HUES6 (cell line): ENCODE results near the gene SH2B3.
A peak's percentile ranks its signal among the peaks of the same experiment; 100 is the strongest.

Experiments used
- H3K27ac ChIP-seq: 2 replicates; pipeline ENCODE4 v1.7.0; 2013; ENCODE audit warnings: low read depth, mild to moderate bottlenecking, low read length, inconsistent platforms
- H3K27me3 ChIP-seq: 2 replicates; pipeline ENCODE4 v1.6.1; 2013; ENCODE audit warnings: low read length; ENCODE audit not compliant: control insufficient read depth, insufficient read depth
- H3K36me3 ChIP-seq: 2 replicates; pipeline ENCODE4 v1.6.1; 2013; ENCODE audit warnings: low read length; ENCODE audit not compliant: control insufficient read depth, insufficient read depth
- H3K4me1 ChIP-seq: 2 replicates; pipeline ENCODE4 v1.6.1; 2013; ENCODE audit warnings: low read length; ENCODE audit not compliant: control insufficient read depth, insufficient read depth
- H3K4me3 ChIP-seq: 2 replicates; pipeline ENCODE4 v1.5.1; 2013; ENCODE audit warnings: low read depth, low read length
- H3K9ac ChIP-seq: one replicate; pipeline ENCODE4 v1.6.1; 2013; ENCODE audit warnings: mild to moderate bottlenecking, low read length
- H3K9me3 ChIP-seq: 2 replicates; pipeline ENCODE4 v1.6.1; 2013; ENCODE audit warnings: low read depth, low read length; ENCODE audit not compliant: control insufficient read depth, insufficient read depth

The SH2B3 gene

GRCh38 chr12:111405859-111406473 lies at the start of gene SH2B3:
Gene SH2B3 (plus strand): TSS chr12:111405923. CDS start chr12:111418146, 12,223 bp downstream.
- Histone ChIP-seq H3K27me3 (no peaks in the 10 kb centered on the region), H3K27ac (peak within 1 kb of the TSS; percentile 96), H3K4me3 (peak within 1 kb of the TSS; percentile 90), H3K4me1 (peaks cover 57% of the 10 kb centered on the region), H3K9me3 (no peaks in the 10 kb centered on the region), H3K9ac (peak within 1 kb of the TSS; percentile 88), H3K36me3 (no peaks in the 10 kb centered on the region)

GRCh38 chr12:111359231-111359913 lies 46.4 kb upstream of the SH2B3 start:
- Histone ChIP-seq H3K36me3 (peaks cover 16% of the 10 kb centered on the region), H3K27ac (no peak overlapping the region), H3K4me3 (no peak overlapping the region), H3K4me1 (no peaks in the 10 kb centered on the region), H3K9me3 (no peaks in the 10 kb centered on the region), H3K27me3 (no peaks in the 10 kb centered on the region), H3K9ac (no peak overlapping the region)

- H3K9me3 ChIP-seq = no peaks in the 10 kb centered on the region
- no peak overlapping the region for H3K4me3 ChIP-seq
- H3K27me3 ChIP-seq = no peaks in the 10 kb centered on the region
- H3K36me3 ChIP-seq = peaks cover 18% of the 10 kb centered on the region
- H3K9ac ChIP-seq = no peak overlapping the region
- no peaks in the 10 kb centered on the region for H3K4me1 ChIP-seq
- no peak overlapping the region for H3K27ac ChIP-seq
These were observed 45.8 kb upstream of the SH2B3 start for GRCh38 chr12:111359914-111360276.

- Histone ChIP-seq H3K4me1 (no peaks in the 10 kb centered on the region), H3K27ac (no peak overlapping the region), H3K9me3 (no peaks in the 10 kb centered on the region), H3K36me3 (peaks cover 23% of the 10 kb centered on the region), H3K4me3 (no peak overlapping the region), H3K27me3 (no peaks in the 10 kb centered on the region), H3K9ac (no peak overlapping the region)
These were observed 45.3 kb upstream of the SH2B3 start for GRCh38 chr12:111360325-111360930.

GRCh38 chr12:111361073-111361716 lies 44.5 kb upstream of the SH2B3 start:
- Histone ChIP-seq H3K36me3 (peaks cover 23% of the 10 kb centered on the region), H3K9ac (no peak overlapping the region), H3K4me1 (no peaks in the 10 kb centered on the region), H3K27ac (no peak overlapping the region), H3K9me3 (no peaks in the 10 kb centered on the region), H3K4me3 (no peak overlapping the region), H3K27me3 (no peaks in the 10 kb centered on the region)

GRCh38 chr12:111361717-111362576 lies 43.8 kb upstream of the SH2B3 start:
- H3K9me3 ChIP-seq = no peaks in the 10 kb centered on the region
- peaks cover 23% of the 10 kb centered on the region for H3K36me3 ChIP-seq
- H3K4me3 ChIP-seq = no peak overlapping the region
- H3K4me1 ChIP-seq = no peaks in the 10 kb centered on the region
- no peak overlapping the region for H3K27ac ChIP-seq
- H3K27me3 ChIP-seq = no peaks in the 10 kb centered on the region
- H3K9ac ChIP-seq = no peak overlapping the region

- H3K27ac ChIP-seq = no peak overlapping the region
- peaks cover 5% of the 10 kb centered on the region; the same call in 1 of the 2 replicates for H3K4me1 ChIP-seq
- no peak overlapping the region for H3K9ac ChIP-seq
- peaks cover 23% of the 10 kb centered on the region for H3K36me3 ChIP-seq
- no peak overlapping the region for H3K4me3 ChIP-seq
- peaks cover 3% of the 10 kb centered on the region; the same call in 1 of the 2 replicates for H3K27me3 ChIP-seq
- H3K9me3 ChIP-seq = no peaks in the 10 kb centered on the region
These were observed 42.8 kb upstream of the SH2B3 start for GRCh38 chr12:111362687-111363475.

GRCh38 chr12:111363578-111363977 lies 42.1 kb upstream of the SH2B3 start:
- Histone ChIP-seq H3K9ac (no peak overlapping the region), H3K4me1 (peaks cover 6% of the 10 kb centered on the region; the same call in 1 of the 2 replicates), H3K9me3 (no peaks in the 10 kb centered on the region), H3K36me3 (peaks cover 23% of the 10 kb centered on the region), H3K27ac (no peak overlapping the region), H3K4me3 (no peak overlapping the region), H3K27me3 (peaks cover 10% of the 10 kb centered on the region; the same call in 1 of the 2 replicates)

- Histone ChIP-seq H3K27ac (no peak overlapping the region), H3K27me3 (peaks cover 11% of the 10 kb centered on the region; the same call in 1 of the 2 replicates), H3K36me3 (peaks cover 23% of the 10 kb centered on the region), H3K4me3 (no peak overlapping the region), H3K9me3 (no peaks in the 10 kb centered on the region), H3K9ac (no peak overlapping the region), H3K4me1 (peaks cover 6% of the 10 kb centered on the region; the same call in 1 of the 2 replicates)
These were observed 39.6 kb upstream of the SH2B3 start for GRCh38 chr12:111366075-111366474.

GRCh38 chr12:111366583-111366982 lies 39.1 kb upstream of the SH2B3 start:
- Histone ChIP-seq H3K9ac (no peak overlapping the region), H3K27ac (no peak overlapping the region), H3K4me1 (peaks cover 6% of the 10 kb centered on the region; the same call in 1 of the 2 replicates), H3K9me3 (no peaks in the 10 kb centered on the region), H3K4me3 (no peak overlapping the region), H3K27me3 (peaks cover 11% of the 10 kb centered on the region; the same call in 1 of the 2 replicates), H3K36me3 (peaks cover 23% of the 10 kb centered on the region)
